ENCODE data around the gene DYNLT4.
A peak's percentile ranks its signal among the peaks of the same experiment; 100 is the strongest.

The DYNLT4 gene

DNA sequence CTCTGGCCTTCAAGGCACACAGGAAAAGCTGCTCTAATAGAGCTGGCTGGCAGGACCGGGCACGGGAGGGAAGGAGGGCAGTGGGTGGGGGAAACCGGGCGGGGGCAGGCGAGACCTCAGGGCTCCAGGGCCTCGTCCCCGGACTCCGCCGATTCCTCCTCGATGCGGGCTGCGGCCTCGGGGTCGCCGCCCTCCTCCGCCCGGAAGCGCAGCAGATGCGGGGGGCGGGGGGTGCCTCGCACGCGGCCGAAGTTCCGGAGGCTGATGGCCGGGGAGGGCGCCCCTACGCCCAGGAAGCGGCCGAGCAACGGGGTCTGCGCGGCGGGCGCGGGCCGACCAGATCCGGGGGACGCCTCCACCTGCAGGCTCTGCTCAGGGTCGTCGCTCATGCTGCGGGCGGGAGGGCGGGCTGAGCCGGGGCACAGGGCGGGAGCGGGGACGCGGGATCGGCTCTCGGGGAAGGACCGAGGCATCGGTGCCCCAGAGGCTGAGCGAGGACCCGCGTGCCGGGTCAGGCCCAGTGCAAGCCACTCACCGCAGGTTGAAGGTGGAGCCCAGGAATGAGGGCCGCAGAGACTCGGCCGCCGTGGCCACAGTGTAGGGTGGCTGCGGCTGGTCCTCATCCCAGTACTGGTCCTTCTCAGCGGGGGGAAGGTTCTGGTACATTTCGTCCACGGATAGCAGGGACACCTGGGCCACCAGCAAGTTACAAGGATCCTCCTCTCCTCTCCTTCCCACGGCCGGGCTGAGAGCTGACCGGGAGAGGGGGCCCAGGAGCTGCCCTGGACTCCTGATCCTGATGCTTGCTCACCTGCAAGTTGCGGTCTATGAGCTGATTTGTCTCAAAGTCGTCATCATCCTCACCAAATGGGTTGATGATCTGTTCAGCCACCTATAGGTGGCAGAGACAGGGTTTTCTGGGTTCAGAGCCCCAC lies 22.8 kb downstream of the DYNLT4 start:
- TF ChIP-seq, protein P1, sequence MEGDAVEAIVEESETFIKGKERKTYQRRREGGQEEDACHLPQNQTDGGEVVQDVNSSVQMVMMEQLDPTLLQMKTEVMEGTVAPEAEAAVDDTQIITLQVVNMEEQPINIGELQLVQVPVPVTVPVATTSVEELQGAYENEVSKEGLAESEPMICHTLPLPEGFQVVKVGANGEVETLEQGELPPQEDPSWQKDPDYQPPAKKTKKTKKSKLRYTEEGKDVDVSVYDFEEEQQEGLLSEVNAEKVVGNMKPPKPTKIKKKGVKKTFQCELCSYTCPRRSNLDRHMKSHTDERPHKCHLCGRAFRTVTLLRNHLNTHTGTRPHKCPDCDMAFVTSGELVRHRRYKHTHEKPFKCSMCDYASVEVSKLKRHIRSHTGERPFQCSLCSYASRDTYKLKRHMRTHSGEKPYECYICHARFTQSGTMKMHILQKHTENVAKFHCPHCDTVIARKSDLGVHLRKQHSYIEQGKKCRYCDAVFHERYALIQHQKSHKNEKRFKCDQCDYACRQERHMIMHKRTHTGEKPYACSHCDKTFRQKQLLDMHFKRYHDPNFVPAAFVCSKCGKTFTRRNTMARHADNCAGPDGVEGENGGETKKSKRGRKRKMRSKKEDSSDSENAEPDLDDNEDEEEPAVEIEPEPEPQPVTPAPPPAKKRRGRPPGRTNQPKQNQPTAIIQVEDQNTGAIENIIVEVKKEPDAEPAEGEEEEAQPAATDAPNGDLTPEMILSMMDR (IDR thresholded peaks at IDR 0.05; ENCODE audit: low read depth, low read length), result no peak
- no peak overlapping the region for H3K4me3 ChIP-seq (ENCODE audit: low read depth, low read length)

DNA sequence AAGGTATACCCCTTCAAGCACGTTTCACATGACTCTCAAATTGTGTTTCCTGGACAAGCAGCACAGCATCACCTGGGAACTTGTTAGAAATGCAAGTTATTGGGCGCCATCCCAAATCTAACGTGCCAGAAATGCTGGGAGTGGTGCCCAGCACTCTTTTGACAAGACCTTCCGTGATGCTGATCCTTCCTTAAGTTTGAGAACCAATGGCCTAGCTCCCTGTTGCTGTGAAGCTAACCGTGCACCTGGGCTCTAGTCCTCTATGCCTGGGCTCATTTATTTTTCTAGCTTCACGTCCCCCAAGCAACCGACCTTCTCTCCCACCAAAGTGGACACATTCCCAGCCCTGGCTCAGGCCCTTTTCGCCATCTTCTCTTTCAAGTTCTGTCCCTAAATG lies 23.5 kb downstream of the DYNLT4 start:
- no peak overlapping the region for H3K4me3 ChIP-seq (ENCODE audit: low read depth, low read length)
- TF ChIP-seq, protein P1 (IDR thresholded peaks at IDR 0.05; ENCODE audit: low read depth, low read length), result no peak

DNA sequence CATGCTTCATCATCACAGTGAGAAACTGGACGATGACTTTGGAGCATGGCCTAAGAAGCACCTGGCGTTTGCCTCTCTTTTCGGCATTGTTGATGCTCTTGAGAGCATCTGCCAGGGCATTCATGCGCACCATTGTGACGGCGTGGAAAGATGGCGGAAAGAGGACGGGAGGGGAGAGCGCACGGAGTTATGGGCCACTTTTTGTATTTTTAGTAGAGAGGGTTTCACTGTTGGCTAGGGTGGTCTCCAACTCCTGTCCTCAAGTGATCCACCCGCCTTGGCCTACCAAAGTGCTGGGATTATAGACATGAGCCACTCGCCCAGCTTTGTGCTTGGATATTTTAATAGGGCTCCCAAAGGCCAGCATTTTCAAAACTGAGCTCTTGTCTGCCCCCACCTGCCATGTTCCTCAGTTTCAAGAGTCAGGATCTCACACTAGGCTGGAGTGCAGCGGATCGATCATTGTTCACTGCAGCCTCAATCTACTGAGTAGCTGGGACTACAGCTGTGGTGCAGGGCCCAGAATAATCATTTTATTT lies 26.5 kb downstream of the DYNLT4 start:
- H3K4me3 ChIP-seq (ENCODE audit: low read depth, low read length), result no peak overlapping the region
- TF ChIP-seq, protein P1 (IDR thresholded peaks at IDR 0.05; ENCODE audit: low read depth, low read length), result no peak

DNA sequence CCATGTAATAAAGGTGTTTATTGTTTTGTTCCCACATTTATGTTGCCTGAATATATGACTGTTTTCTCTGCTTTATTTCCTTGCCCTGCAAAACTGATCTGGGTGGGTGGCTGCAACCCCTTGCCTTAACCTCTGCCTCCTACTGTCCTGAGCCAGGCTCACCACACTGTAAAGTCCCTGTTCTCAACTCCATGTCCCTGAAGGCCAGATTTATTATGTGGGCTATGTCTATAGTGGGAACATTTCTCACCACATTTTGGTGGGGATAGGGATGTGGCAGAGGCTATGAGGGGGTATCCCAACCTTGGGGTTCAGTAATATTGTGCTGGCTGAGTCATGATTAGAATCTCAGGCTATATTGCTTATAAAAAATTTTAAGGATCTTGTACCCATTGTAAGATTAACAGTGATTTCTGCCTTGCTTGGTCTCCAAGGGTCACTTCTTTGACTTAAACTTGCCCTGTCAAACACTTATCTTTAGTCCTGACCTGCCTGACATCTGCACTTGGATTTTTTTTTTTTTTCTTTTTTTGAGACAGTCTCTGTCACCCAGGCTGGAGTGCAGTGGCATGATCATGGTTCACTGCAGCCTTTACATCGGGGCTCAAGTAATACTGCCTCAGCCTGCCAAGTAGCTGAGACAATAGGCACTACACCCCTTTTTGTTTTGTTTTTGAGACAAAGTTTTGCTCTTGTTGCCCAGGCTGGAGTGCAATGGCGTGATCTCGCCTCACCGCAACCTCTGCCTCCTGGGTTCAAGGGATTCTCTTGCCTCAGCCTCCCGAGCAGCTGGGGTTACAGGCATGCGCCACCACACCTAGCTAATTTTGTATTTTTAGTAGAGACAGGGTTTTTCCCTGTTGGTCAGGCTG lies 28.2 kb downstream of the DYNLT4 start:
- TF ChIP-seq, protein P1 (IDR thresholded peaks at IDR 0.05; ENCODE audit: low read depth, low read length), result no peak
- H3K4me3 ChIP-seq (ENCODE audit: low read depth, low read length), result no peak overlapping the region

DNA sequence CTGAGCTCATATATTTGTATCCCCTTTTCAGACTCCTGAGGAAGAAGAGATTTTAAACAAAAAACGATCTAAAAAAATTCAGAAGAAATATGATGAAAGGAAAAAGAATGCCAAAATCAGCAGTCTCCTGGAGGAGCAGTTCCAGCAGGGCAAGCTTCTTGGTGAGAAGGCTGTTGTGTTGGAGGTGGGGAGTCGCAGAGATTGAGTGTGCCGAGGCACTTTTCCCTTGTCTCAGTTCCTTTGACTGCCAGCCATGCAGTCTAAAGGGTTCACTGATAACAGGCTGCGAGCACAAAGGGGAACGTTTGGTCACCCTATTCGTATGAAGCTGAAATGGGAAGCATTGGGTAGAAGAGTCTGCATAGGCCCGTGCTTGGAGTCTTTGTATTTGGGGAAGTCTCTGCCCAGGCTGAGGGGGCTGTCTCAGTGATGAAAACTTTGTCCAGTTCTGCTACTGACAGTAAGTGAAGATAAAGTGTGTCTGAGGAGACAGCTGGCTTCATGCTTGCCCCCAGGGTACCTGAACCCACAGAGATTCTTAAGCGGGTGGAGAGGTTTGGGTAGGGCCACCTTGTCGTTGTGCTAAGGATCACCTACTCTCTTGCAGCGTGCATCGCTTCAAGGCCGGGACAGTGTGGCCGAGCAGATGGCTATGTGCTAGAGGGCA lies 29.0 kb downstream of the DYNLT4 start:
- no peak overlapping the region for H3K4me3 ChIP-seq (ENCODE audit: low read depth, low read length)
- TF ChIP-seq, protein P1 (IDR thresholded peaks at IDR 0.05; ENCODE audit: low read depth, low read length), result no peak

DNA sequence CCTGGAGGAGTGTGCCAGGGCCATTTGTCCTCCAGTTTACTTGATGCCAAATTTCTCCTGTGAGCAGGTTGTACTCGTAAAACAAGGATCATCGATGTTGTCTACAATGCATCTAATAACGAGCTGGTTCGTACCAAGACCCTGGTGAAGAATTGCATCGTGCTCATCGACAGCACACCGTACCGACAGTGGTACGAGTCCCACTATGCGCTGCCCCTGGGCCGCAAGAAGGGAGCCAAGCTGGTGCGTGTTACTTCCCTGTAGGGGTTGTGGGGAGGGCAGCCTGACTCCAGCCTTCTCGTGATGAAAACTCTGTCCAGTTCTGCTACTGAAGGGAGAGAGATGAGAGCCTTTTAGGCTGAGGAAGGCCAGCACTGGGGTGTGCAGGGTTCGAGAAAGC lies 29.6 kb downstream of the DYNLT4 start:
- TF ChIP-seq, protein P1 (IDR thresholded peaks at IDR 0.05; ENCODE audit: low read depth, low read length), result no peak
- peak overlapping the region; percentile 93 for H3K4me3 ChIP-seq (ENCODE audit: low read depth, low read length)
